Prostate gland (tissue), 1 donor: ENCODE results near the gene SPRED3.
"Not testable (repeated sequence)": the region's sequence is repeated elsewhere in the genome, so short reads cannot be mapped to it uniquely, and the experiment has no call there.

ENCODE experiments used
- POLR2A ChIP-seq: fragments of 450-650 bp; IDR thresholded peaks from one replicate; pipeline ENCODE4 v1.6.1; 2016; ENCODE audit warnings: antibody characterized with exemption, mild to moderate bottlenecking
- POLR2AphosphoS5 ChIP-seq: sonication (generic); formaldehyde crosslinking; IDR thresholded peaks from one replicate; pipeline ENCODE4 v1.6.1; 2017; ENCODE audit warnings: antibody characterized with exemption

GRCh38 chr19:38362946-38363688 lies 25.4 kb upstream of the SPRED3 start:
- TF ChIP-seq POLR2A, POLR2AphosphoS5: not testable (repeated sequence)
